Heart left ventricle (tissue), 13 donors: Measurements from ENCODE around the gene PNLIPRP2.

Experiments used
- CTCF ChIP-seq, 12 donors: fragments of 200-600 bp; sonication (generic) in 4 of 12; IDR thresholded peaks; one replicate each; pipeline versions ENCODE4 v1.5.0 to v1.8.0; 2018 to 2022; ENCODE audit warnings: antibody characterized with exemption in 12 of 12, mild to moderate bottlenecking in 5 of 12
- POLR2A ChIP-seq, 2 donors: fragments of 450-650 bp; IDR thresholded peaks; one replicate each; pipeline ENCODE4 v1.6.1; 2017; ENCODE audit warnings: antibody characterized with exemption in 2 of 2, mild to moderate bottlenecking in 2 of 2, moderate library complexity in 2 of 2
- donor health status: ischemic (EF 13 %, LVEDD 7.1; RV severe dilation, severe dysfunction).
- donor health status: DM: no; HTN: yes; CAD: no.
- donor health status: DM: no; HTN: no; CAD: no.
- donor health status: ischemic (EF 25% LVEDD 6.9; RV normal size, moderate dysfunction).
- donor health status: ischemic (EF 25% LVEDD 5.7; RV mildly dilated, moderate dysfunction).
- donor health status: ischemic (EF 35%, LVEDD 5.7; RV mildly dilated, moderate dysfunction).
- donor health status: nonischemic (EF 11% LVEDD 7.7; RV severe dilation, severe dysfunction).
- donor health status: DM: yes; HTN: yes; CAD: no.
- donor health status: PGD.
- donor health status: ischemic (EF 29% LVEDD 5.4; RV normal size, mild dysfunction).
- donor health status: nonischemic (EF 23%, LVEDD 6.1; RV moderate dilation, normal function).

GRCh38 chr10:116593139-116593740, 27.5 kb upstream of the PNLIPRP2 start:
- TF ChIP-seq CTCF (IDR thresholded peaks at IDR 0.05) (no peak), POLR2A (IDR thresholded peaks at IDR 0.05) (no peak)
